Neural cell (in vitro differentiated cells): ENCODE results near the gene TVP23C.
"Not testable (repeated sequence)": the region's sequence is repeated elsewhere in the genome, so short reads cannot be mapped to it uniquely, and the experiment has no call there.

Experiments used
- CTCF ChIP-seq: fragments of 450-650 bp; IDR thresholded peaks from 2 replicates; pipeline ENCODE4 v1.5.1; 2014; ENCODE audit warnings: antibody characterized with exemption, mild to moderate bottlenecking, moderate library complexity; ENCODE audit not compliant: poor library complexity, severe bottlenecking
- EP300 ChIP-seq: fragments of 450-650 bp; conservative IDR thresholded peaks from 2 replicates; pipeline ENCODE4 v1.6.1; 2014; ENCODE audit warnings: antibody characterized with exemption, mild to moderate bottlenecking, moderate library complexity; ENCODE audit not compliant: poor library complexity, severe bottlenecking
- EZH2 ChIP-seq: fragments of 200-600, 300-800 bp; shearing (Covaris generic), sonication (generic); IDR thresholded peaks from 2 replicates; pipeline ENCODE4 v1.6.1; 2014; ENCODE audit warnings: antibody characterized with exemption, low read length, borderline replicate concordance, mild to moderate bottlenecking; ENCODE audit not compliant: insufficient read depth, poor library complexity, severe bottlenecking
- POLR2AphosphoS5 ChIP-seq: IDR thresholded peaks from 2 replicates; pipeline ENCODE4 v1.6.1; 2012
- RAD21 ChIP-seq: fragments of 450-650 bp; conservative IDR thresholded peaks from 2 replicates; pipeline ENCODE4 v1.6.1; 2014; ENCODE audit warnings: antibody characterized with exemption, mild to moderate bottlenecking, moderate library complexity
- SMC3 ChIP-seq: fragments of 450-650 bp; conservative IDR thresholded peaks from 2 replicates; pipeline ENCODE4 v1.6.1; 2014; ENCODE audit warnings: antibody characterized with exemption, mild to moderate bottlenecking, moderate library complexity; ENCODE audit not compliant: poor library complexity
- TAF1 ChIP-seq: IDR thresholded peaks from 2 replicates; pipeline ENCODE4 v1.6.1; 2012; ENCODE audit warnings: low read depth

GRCh38 chr17:15589544-15590536 lies 26.6 kb upstream of the TVP23C start:
- TF ChIP-seq RAD21, CTCF, SMC3, EP300, TAF1, POLR2AphosphoS5, EZH2: not testable (repeated sequence)
